ENCODE results near the gene SGMS1. TPM values are rescaled to one million over a fixed set of nuclear protein-coding genes. Genes with fewer than 3 reads are reported as not detected.

Gene SGMS1
- total and polyA plus RNA-seq, 2 donors (not counting 1 experiment from before 2014, with no cell fraction given), result 10.0 to 43.5 TPM

DNA sequence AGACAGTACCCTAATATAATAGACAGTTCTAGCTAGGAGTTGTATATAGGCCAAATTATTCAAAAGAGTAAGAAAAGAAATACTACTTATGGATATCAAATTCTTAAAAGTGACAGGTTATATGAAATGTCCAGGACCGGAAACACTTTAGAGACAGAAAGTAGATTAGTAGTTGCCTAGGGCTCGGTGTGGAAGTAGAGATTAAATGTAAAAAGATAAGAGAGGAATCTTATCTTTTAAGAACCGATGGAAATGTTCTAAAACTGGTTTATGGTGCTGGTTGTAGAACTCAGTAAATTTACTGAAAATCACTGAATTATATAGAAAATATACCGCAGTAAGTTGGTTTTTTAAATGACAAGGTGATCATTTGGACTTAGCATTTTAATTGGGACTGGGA is 224.9 kb downstream of the SGMS1 start:
- intact Hi-C loops (cut with micrococcal nuclease), result no loop called here
- ChIA-PET POLR2A (no interaction called here), CTCF (interaction anchor here (1.2 kb wide), 1 partner anchor 27 kb away, joined by 3 read pairs; no protein-coding TSS in a partner anchor)
- H4K20me1 ChIP-seq (ENCODE audit: control insufficient read depth, insufficient read depth, low read length, poor library complexity, severe bottlenecking), result peaks cover 14% of the 10 kb centered on the region
- H3K4me1 Mint-ChIP-seq, result peaks cover 27% of the 10 kb centered on the region
- H3K4me2 ChIP-seq (replicated peaks; ENCODE audit: low read depth, low read length, poor library complexity, severe bottlenecking), result no peak overlapping the region
- no peak overlapping the region for H3K4me3 Mint-ChIP-seq
- DNase-seq, result no peak
- no peaks in the 10 kb centered on the region for H3K27me3 ChIP-seq (replicated peaks in 1 of 4; ENCODE audit: control extremely low read depth in 1 of 4, control insufficient read depth in 3 of 4, insufficient read depth in 4 of 4, low read length in 3 of 4)
- H3K9me3 ChIP-seq (ENCODE audit: control extremely low read depth in 1 of 3, control insufficient read depth in 2 of 3, insufficient read depth in 1 of 3, low read length in 2 of 3), result no peaks in the 10 kb centered on the region
- no peaks in the 10 kb centered on the region for H3K36me3 ChIP-seq (replicated peaks in 1 of 2; ENCODE audit: control extremely low read depth in 1 of 2, control insufficient read depth in 1 of 2, extremely low read depth in 1 of 2, insufficient read depth in 2 of 2, low read length in 1 of 2)
- no peaks in the 10 kb centered on the region for H3K27me3 Mint-ChIP-seq
- peaks cover 32% of the 10 kb centered on the region for H3K79me2 ChIP-seq (ENCODE audit: control insufficient read depth, insufficient read depth, low read length)
- TF ChIP-seq, protein P1, sequence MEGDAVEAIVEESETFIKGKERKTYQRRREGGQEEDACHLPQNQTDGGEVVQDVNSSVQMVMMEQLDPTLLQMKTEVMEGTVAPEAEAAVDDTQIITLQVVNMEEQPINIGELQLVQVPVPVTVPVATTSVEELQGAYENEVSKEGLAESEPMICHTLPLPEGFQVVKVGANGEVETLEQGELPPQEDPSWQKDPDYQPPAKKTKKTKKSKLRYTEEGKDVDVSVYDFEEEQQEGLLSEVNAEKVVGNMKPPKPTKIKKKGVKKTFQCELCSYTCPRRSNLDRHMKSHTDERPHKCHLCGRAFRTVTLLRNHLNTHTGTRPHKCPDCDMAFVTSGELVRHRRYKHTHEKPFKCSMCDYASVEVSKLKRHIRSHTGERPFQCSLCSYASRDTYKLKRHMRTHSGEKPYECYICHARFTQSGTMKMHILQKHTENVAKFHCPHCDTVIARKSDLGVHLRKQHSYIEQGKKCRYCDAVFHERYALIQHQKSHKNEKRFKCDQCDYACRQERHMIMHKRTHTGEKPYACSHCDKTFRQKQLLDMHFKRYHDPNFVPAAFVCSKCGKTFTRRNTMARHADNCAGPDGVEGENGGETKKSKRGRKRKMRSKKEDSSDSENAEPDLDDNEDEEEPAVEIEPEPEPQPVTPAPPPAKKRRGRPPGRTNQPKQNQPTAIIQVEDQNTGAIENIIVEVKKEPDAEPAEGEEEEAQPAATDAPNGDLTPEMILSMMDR (IDR thresholded peaks at IDR 0.05), result no peak
- no peak for TF ChIP-seq EZH2 (IDR thresholded peaks at IDR 0.05; ENCODE audit: borderline replicate concordance, insufficient read depth, low read depth, low read length, poor library complexity, severe bottlenecking)
- no peak for ATAC-seq (ENCODE audit: low read depth)
- H2AFZ ChIP-seq (ENCODE audit: insufficient read depth, low read depth, low read length, poor library complexity, severe bottlenecking), result no peak overlapping the region
- no peak overlapping the region for H3K27ac Mint-ChIP-seq
- H3K27ac ChIP-seq (ENCODE audit: low read length in 2 of 2), result no peak overlapping the region
- H3K9me3 Mint-ChIP-seq (ENCODE audit: insufficient read depth), result no peaks in the 10 kb centered on the region
- WGBS (ENCODE audit: insufficient coverage), result 82% methylated on average over 2 of the region's 4 CpGs
- no peak overlapping the region for H3K4me3 ChIP-seq (ENCODE audit: control extremely low read depth in 1 of 5, extremely low read depth in 1 of 5, insufficient read depth in 1 of 5, low read depth in 2 of 5, low read length in 4 of 5)
- H3K9ac ChIP-seq (ENCODE audit: low read length), result no peak overlapping the region
- H3K4me1 ChIP-seq (ENCODE audit: control insufficient read depth in 2 of 2, insufficient read depth in 2 of 2, low read length in 2 of 2), result peaks cover 0 to 15% of the 10 kb centered on the region in 2 donors

GRCh38 chr10:50398381-50398780 is 225.4 kb downstream of the SGMS1 start:
- Histone ChIP-seq H3K4me1 (ENCODE audit: control insufficient read depth in 2 of 2, insufficient read depth in 2 of 2, low read length in 2 of 2) (peaks cover 0 to 15% of the 10 kb centered on the region in 2 donors), H3K4me3 (ENCODE audit: control extremely low read depth in 1 of 5, extremely low read depth in 1 of 5, insufficient read depth in 1 of 5, low read depth in 2 of 5, low read length in 4 of 5) (no peak overlapping the region), H2AFZ (ENCODE audit: insufficient read depth, low read depth, low read length, poor library complexity, severe bottlenecking) (no peak overlapping the region), H3K9ac (ENCODE audit: low read length) (no peak overlapping the region), H3K79me2 (ENCODE audit: control insufficient read depth, insufficient read depth, low read length) (peaks cover 27% of the 10 kb centered on the region), H3K27me3 (replicated peaks in 1 of 4; ENCODE audit: control extremely low read depth in 1 of 4, control insufficient read depth in 3 of 4, insufficient read depth in 4 of 4, low read length in 3 of 4) (no peaks in the 10 kb centered on the region), H3K27ac (ENCODE audit: low read length in 2 of 2) (no peak overlapping the region), H3K9me3 (ENCODE audit: control extremely low read depth in 1 of 3, control insufficient read depth in 2 of 3, insufficient read depth in 1 of 3, low read length in 2 of 3) (no peaks in the 10 kb centered on the region), H3K36me3 (replicated peaks in 1 of 2; ENCODE audit: control extremely low read depth in 1 of 2, control insufficient read depth in 1 of 2, extremely low read depth in 1 of 2, insufficient read depth in 2 of 2, low read length in 1 of 2) (no peaks in the 10 kb centered on the region), H3K4me2 (replicated peaks; ENCODE audit: low read depth, low read length, poor library complexity, severe bottlenecking) (no peak overlapping the region), H4K20me1 (ENCODE audit: control insufficient read depth, insufficient read depth, low read length, poor library complexity, severe bottlenecking) (peaks cover 10% of the 10 kb centered on the region)
- Mint-ChIP-seq H3K27me3 (no peaks in the 10 kb centered on the region), H3K4me1 (peaks cover 27% of the 10 kb centered on the region), H3K27ac (no peak overlapping the region), H3K9me3 (ENCODE audit: insufficient read depth) (no peaks in the 10 kb centered on the region), H3K4me3 (no peak overlapping the region)
- ChIA-PET POLR2A (no interaction called here), CTCF (interaction anchor here (0.9 to 1.2 kb wide), 2 partner anchors 8 to 27 kb away, joined by 3 read pairs; no protein-coding TSS in a partner anchor)
- DNase-seq, result no peak
- WGBS (ENCODE audit: insufficient coverage), result 100% methylated on average over 2 of the region's 2 CpGs
- intact Hi-C loops (cut with micrococcal nuclease), result no loop called here
- no peak for ATAC-seq (ENCODE audit: low read depth)
- TF ChIP-seq, protein P1 (IDR thresholded peaks at IDR 0.05), result no peak
- TF ChIP-seq EZH2 (IDR thresholded peaks at IDR 0.05; ENCODE audit: borderline replicate concordance, insufficient read depth, low read depth, low read length, poor library complexity, severe bottlenecking), result no peak
